HPDE6-E6E7 (cell line): ENCODE data around the gene AP5B1.

ENCODE experiments used
- DNase-seq: peaks from one replicate; pipeline ENCODE4 v3.0.0; 2011; ENCODE audit warnings: missing footprints; ENCODE audit errors: extremely low spot score

Gene AP5B1, protein sequence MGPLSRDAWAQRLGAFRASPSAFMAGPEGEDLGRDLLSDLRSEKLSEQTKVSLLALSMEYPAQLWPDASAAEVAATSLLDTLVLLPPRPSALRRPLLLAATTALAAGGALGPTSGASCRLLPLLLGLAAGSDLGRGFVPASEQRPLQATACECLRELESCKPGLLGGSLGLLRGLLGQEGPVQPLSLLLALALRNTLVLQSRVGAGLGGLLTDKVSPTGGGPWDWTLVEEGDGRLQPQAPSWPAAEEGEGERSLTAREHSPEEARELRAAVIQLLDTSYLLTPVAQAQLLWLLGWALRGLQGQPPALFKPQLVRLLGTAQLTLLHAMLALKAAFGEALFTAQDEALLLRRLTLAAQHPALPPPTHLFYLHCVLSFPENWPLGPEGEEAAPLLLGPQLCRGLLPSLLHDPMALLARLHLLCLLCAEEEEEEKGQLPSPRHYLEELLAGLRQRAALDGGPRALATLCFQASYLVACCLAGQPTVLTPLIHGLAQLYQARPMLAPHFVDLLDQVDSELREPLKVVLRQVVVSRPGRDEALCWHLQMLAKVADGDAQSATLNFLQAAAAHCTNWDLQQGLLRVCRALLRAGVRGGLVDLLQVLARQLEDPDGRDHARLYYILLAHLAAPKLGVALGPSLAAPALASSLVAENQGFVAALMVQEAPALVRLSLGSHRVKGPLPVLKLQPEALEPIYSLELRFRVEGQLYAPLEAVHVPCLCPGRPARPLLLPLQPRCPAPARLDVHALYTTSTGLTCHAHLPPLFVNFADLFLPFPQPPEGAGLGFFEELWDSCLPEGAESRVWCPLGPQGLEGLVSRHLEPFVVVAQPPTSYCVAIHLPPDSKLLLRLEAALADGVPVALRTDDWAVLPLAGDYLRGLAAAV

DNA sequence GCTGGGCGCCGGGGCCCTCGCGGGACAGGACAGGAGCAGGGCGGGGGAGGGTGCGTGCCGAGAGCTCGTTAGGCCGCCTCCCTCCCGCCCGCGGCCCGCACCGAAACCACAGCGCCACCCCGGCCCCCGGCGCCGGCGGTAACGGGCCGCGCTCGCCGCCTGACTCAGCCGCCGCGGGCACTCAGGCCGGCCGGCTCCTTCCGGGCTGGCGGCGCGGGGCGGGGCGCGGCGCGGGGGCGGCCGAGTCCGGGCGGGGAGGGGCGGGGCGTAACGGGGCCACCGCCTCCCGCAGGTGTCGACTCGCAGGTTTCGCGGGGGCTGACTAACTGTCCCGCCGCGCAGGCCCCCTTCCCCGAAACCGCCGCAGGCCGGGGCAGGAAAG, at the start of gene AP5B1:
AP5B1 (minus strand) TSS at position 207 of the 382 bp plus-strand sequence. CDS start 385 bp downstream, outside the sequence.
- peak; percentile 73 for DNase-seq

DNA sequence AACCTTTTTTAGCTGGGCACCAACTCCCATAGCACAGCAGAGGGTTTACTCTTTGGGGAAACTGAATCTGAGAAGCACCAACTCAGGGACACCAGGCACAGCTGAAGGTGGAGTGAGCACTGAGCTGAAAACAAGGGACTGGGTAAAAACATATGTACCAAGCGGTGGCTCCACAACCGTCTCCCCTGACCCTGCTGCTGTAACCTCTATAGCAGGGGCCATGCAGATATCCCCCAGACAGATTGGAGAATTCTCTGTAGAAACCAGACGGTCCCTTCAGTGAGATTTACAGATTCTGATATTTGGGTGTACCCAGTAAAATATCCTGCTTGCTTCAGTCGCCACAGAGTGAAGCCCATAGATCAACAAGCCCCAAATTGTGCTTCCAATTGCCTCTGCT, 48.7 kb upstream of the AP5B1 start:
- no peak for DNase-seq

DNA sequence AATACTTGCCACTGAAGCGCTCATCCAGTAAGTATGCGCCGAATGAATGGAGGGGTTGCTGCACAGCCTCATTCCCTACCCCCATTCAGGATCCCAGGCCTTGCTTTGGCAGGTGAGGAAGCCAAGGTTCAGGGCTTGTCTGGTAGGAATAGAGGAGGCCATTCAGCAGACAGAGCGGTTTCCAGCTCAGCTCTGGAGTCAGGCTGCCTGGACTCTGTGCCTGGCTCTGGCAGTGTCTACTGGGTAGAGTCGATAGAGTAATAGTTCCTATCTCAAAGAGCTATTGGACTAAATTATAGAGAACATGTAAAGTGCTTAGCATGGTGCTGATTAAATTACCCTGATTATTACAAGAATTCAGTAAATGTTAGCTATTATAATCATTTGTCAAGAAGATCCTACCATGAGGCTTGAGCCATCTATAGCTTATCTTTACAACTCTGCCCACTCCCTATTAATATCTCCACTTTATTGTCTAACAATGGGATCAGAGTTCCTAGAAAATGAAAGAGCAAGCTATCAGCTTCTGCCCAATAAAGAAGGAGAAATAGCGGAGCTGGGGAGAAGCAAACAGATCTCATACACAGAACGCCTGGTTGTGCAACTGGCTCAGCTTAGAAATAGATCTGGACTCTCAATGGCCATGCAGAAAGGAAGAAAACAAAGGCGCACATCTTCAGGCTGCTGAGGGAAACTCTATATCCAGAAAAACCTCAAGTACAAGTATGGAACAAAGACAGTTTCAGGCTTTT, 46.4 kb upstream of the AP5B1 start:
- no peak for DNase-seq

DNA sequence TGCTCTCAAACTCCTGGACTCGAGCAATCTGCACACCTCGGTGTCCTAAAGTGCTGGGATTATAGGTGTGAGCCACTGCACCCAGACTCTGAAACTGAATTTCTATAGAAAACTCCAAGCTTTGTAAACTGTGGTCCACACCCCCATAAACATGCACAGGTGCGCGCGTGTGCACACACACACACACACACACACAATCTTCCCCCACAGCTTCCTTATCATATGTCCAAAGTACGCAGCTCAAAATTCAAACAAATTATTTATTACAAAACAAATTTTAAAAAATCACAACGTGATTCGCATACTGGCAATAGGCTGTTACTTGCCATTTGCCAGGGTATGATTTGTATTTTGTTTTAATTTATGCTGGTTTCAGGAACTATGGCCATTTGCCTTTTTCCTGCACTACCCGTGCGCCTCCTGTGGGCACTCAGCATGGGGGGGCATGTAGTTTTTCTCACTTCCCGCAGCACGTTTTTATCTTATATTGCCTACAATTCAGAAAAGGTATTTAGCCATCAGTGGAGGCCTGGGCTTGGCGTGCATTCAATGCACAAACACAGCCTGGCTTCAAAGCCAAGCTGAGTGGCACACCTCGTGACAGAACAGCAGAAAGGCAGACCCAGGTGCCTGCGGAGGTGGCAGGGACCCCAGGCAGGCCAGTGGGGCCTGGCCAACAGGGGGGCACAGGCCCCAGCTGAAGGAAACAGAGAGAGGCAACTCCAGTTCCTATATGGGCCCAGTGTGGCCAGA, 42.2 kb upstream of the AP5B1 start:
- no peak for DNase-seq

DNA sequence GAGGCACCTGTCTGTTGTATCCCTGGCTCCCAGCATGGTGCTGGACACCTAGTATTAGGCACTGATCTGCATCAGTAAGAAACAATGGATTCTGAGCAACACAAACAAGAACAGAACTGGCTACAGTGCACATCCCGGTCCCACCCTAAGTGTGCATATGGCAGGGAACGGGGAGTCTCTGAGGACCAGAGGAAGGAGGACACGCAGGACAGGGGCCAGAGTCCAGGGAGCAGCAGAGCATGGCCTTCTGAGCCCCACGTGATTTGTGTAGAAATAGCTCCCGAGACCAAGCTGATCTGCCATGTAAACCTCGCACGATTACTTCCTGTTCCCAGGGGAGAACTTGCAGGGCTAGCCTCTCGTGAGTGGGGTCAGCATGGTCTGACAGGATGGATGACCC, 40.3 kb upstream of the AP5B1 start:
- no peak for DNase-seq

DNA sequence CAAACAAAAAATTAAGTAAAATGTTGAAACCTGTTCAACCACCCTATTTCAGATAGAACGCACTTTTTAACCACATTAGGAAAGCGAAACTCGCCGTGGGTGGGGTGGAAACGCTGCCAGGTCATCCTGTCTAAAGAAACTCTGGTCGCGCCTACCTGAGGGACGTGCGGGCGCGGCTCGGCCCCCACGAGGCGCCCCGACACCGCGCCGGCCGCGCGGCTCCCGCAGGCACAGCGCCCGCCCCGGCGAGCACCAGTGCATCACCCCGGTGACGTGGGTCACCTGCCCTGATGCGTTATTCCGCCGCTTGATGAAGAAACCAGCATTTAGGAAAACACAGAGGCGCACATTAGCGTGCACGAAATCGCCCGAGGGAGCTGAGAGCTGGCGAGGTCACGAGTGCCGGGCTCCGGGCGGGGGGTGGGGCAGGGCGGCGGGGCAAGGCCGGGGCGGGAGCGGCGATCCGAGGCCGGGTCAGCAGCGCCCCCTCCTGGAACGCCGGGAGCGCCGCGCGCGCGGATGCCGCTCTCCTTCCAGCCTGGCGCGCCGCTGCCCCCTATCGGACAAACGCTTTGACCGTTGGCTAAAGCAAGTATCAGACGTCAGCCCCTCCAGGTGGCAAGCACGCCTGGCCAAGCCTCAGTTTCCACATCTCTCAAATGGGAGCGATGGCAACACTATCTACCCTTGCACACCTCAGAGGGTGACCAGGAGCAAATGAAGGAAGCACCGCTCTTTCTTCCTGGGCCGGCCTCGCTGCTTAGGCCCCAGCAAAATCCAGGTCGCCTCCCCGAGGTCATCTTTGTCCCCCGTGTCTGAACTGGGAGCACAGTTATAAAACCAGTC, 37.3 kb upstream of the AP5B1 start:
- peak; percentile 81 for DNase-seq

DNA sequence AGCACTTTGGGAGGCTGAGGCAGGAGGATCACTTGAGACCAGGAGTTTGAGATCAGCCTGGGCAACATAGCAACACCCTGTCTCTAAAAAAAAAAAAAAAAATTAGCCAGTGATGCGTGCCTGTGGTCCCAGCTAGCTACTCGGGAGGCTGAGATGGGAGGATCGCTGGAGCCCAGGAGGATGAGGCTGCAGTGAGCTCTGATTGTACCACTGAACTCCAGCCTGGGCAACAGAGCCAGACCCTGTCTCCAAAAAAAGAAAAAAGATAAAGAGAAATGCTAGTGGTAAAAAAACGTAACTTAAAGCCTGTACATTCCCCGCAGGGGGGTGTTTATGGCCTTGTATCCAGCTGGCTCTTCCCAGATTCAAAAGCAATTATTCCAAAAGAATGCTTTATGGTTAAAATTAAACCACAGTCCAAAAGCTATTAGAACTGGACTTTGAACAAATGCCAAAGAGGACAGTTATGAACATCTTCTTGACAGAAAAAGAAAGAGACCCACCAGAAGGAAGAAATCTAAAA, 36.6 kb upstream of the AP5B1 start:
- no peak for DNase-seq

DNA sequence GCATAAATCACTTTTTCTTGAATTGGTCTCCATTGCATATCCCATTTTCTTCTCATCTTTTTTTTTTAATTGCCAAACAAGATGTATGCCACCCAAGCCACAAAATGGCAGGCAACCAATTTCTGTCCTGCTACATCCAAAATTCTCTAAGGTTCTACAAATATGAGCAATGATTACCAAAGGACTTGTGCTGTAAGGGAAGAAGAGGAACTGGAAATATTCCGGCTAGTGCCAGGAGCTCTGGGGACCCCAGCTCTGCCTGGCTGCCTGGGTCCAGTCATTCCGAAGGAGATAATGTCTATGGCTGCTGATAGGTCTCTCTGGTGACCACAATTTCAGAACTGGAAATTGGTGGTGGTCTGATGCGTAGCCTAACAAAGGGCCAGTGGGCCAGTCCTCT, 35.9 kb upstream of the AP5B1 start:
- DNase-seq: no peak

DNA sequence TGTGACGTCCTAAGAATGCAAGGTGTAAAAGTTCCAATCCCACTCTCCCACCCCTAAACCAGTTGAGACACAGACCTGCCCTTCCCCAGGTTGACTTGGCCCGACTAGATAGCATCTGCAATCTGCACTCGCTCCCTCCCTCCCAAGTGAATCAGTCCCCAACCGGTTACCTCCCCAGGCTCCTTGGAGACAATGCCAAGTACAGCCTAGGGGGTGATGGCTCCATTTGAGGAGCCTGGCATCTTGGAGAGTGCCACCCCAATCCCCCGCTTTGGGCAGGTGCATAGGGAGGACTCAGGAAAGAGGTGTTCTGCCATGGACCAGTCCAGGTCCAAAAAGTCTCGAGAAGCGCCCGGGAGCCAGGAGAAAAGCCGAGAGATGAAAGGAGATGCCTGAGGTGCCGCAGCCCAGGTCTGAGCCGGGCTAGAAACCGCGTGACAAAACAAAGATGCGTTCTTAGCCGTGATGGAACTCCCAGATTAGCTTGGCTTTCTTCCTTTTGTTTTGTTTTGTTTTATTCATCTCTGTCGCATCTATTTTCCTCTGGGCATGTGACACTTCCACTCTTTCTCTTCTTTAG, 34.3 kb upstream of the AP5B1 start:
- DNase-seq: no peak

DNA sequence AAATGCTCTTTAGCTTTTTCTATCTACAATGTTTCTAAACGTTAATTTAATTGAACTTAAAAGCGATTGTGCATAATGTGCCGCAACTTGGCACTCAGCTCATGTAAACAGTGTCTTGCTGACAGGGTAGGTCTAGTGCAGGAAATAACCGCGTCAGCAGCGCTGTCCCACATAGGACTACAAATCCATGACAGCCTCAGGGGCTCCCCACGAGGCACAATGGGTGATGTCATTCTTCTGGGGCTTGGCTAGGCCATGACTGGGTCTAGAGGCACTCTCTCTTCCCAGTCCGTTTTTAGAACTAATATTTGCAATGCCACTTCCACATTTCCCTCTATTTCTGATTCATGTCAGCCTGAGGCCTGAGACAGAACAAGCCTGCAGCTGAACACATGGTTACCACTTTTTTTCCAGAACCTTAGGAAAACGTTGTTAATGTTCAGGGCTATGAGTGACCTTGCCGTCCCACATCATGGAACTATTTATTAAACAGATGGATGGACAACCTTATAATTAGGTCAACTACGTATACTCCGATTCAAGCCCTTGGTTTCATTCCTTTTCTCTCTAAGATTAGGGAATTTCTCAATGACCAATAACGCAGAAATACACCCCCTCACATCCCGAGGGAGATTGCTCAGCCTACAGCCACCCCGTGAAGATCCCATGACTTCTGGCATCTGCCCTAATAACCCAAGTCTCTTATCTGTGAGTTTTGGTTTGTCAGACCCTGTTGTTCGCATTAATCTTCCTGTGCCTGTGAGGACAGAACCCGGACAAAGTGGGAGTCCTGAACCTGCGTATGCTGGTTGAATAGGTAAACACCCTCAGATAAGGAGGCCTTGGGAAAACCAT, 33.6 kb upstream of the AP5B1 start:
- DNase-seq: no peak

DNA sequence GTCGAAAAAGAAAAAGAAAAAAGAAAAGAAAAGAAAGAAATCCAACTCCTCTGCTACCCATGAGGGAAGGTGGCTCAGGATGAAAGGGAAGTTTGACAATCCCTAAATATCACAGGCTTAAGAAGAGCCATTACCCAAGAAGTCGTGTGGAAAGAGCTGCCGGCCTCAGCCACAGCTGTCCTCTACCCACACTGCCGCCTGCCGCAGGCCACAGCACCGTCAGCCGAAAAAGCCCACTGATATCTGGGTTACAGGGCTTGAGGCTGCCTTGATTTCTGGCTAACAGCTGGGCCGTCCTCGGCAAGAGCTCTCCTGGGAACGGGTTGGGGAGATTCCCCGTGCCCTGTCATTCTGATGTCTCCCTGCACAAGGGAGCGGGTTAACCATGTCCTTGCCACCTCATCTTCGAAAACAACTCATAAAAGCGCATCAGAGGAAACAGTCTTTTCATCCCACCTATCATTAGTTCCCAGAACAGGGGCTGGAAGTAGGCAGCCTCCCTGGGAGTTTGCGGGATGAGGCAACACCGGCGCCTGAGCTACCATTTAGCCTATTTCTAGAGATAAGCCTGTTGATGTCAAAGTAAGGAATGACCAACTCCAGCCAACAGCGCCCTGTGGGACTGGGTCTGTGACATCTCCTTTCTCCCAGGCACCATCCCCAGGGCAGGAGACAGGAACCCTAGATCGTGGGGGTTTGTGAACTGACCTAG, 31.1 kb upstream of the AP5B1 start:
- no peak for DNase-seq

DNA sequence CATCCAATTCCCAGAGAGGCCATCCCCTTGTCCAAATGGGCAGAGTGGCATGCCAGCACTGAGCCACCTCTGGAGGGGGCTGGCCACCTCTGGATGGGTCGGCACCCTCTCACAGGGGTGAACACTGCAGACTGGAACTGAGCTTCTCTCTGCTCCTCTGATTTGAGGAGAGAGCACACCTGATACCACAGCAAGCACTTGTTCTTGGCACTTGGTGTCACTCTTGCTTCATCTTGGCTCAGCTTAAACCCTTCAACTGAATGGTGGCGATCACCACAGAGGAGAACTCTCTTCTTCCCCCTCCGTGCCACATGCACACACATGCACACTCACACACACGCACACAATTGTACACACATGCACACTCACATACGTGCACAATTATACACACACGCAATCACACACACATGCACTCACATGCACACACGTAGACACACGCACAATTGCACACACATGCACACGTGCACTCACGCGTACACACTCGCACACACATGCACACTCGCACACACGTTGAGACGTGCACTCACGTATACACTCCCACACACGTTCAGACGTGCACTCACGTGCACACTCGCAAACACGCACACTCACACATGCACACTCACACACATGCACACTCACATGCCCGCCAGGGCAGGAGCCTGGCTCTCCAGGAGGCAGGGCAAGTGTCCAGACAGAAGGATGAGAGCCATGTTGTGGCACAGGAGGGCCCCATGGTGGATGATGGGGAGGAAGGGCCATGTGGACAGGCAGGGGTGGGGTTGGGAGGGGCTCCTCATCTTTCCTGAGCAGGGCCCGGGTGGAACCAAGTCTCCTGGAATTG, 29.5 kb upstream of the AP5B1 start:
- no peak for DNase-seq

DNA sequence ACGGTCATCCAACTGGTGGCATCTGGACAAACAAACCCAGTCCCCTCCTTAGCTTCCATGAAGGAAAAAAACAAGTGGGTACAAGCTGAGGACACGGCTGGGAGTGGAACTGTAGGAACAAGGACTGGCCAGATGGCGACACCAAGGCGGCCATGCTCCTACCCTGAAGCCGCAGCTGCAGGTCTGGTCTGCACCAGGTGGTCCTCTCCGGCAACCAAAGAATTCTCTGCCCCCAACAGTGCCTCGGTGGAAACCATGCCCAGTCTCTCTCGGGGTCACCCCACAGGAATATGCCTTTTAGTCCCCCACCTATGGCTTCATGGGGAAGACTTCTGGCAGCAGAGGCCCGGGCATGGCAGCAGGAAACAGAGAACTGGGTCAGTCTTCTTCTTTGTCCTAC, 28.7 kb upstream of the AP5B1 start:
- no peak for DNase-seq

DNA sequence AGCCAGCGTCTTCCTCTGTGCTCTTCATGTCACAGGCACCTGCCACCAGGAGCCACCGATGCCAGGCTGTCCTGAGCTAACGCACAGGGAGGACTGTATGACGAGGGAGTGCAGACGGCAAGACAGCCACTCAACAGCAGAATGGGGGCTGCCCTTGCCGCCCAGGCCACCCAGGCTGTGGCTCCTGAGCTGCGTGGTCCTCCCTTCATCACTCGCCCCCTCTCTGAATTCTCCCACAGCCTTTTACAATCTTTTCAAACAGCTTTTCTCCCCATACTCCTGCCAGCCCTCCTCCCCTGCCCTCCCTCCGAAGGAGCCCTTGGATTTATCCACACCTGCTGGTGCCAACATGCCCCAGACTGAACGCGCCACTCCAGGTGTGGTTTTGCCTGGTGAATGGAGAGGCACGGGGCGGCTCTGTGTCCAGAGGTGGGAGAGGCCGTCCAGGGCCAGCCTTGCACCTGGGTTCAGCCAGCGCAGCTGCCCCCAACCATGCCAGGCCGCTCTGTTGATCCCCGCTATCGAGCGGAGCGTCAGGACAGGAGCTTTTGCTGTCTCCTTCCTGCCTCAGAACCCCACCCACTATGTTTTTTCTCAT, 28.1 kb upstream of the AP5B1 start:
- no peak for DNase-seq

DNA sequence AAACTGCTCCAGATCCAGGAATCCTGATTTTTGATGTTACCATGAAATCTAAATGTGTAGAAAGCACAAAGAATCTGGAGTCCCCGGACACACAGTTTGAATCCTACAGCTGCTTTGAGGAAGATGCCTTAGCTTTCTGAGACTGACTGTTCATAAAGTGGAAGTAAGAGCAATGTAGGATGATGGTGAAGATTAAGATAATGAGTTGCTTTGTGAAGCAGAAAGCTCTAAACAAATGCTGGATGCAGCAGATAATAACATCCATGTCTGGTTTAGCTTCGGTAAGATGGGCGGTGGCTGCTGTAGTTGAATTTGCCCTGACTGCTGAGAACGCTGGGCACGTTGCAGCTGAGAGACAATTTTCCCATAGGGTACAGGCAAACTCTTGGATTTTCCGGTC, 26.2 kb upstream of the AP5B1 start:
- no peak for DNase-seq

DNA sequence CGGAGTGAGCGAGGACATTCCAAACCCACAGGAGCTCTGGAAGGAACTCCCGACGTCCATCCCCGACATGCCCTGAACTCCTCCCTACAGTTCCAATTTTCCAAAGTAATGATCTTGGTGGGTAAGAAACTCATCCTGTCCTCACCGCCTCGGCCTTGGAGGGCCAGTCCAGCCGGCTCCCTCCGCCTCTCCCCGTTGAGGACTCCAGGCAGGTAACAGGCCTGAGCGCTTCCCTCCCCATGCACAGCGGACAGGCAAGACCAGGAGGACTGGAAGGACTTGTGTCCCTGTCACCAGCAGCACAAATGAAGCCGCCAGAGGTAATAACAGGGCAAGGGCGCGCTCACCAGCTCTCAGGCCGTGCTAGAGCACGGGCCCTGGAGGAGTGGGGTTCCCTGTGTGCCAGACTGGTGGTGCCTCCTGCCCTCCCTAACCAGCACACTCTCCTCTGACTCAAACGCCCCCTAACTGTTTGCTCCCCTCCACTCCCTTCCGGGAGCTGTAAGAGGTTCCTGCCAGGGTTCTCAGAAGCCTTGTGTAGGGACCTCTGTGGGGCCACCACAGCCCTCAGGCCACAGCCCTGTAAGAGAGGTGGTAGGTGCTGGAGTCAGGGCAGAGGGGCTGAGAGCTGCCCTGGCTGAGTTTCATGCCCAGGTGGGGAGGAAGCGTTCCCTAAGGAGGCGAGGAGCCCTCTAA, 23.2 kb upstream of the AP5B1 start:
- no peak for DNase-seq
